T-helper 17 cell (primary cell): ENCODE measurements around the gene GAD1. TPM values are rescaled to one million over a fixed set of nuclear protein-coding genes. Genes with fewer than 3 reads are reported as not detected.

Source experiments
- ATAC-seq: fragments of 150-1000 bp; cut with Tn5 transposase; 2 replicates; pipeline ENCODE4 v1.10.0; 2021; ENCODE audit warnings: mild to moderate bottlenecking, moderate library complexity
- DNase-seq, 3 donors: peaks; one replicate each; pipeline versions ENCODE4 v3.0.0 to v3.0.0-alpha.2; 2020 to 2021
- H3K9me3 ChIP-seq: one replicate; pipeline ENCODE4 v1.7.0; 2013; ENCODE audit warnings: low read length, mild to moderate bottlenecking; ENCODE audit not compliant: control insufficient read depth, poor library complexity, severe bottlenecking
- H3K27ac Mint-ChIP-seq: one replicate; pipeline ENCODE4 v1.8.0; 2022; ENCODE audit warnings: mild to moderate bottlenecking, moderate library complexity, mixed read lengths
- H3K27me3 Mint-ChIP-seq: one replicate; pipeline ENCODE4 v1.8.0; 2022; ENCODE audit warnings: mixed read lengths
- H3K36me3 Mint-ChIP-seq: one replicate; pipeline ENCODE4 v1.8.0; 2022; ENCODE audit warnings: low read depth, mixed read lengths
- H3K4me1 Mint-ChIP-seq: one replicate; pipeline ENCODE4 v1.8.0; 2022; ENCODE audit warnings: mild to moderate bottlenecking, mixed read lengths
- H3K4me3 Mint-ChIP-seq: one replicate; pipeline ENCODE4 v1.8.0; 2022; ENCODE audit warnings: mild to moderate bottlenecking, moderate library complexity, mixed read lengths
- total RNA-seq, 4 donors: library from RNA in 2 of 4; stranded (reverse) in 2 of 4; gene quantifications; one replicate each; pipeline ENCODE4 v1.2.3 and lab custom pipeline; 2022 to 2026

The GAD1 gene
- total RNA-seq, 2 donors from 2014 or later = not detected

DNA sequence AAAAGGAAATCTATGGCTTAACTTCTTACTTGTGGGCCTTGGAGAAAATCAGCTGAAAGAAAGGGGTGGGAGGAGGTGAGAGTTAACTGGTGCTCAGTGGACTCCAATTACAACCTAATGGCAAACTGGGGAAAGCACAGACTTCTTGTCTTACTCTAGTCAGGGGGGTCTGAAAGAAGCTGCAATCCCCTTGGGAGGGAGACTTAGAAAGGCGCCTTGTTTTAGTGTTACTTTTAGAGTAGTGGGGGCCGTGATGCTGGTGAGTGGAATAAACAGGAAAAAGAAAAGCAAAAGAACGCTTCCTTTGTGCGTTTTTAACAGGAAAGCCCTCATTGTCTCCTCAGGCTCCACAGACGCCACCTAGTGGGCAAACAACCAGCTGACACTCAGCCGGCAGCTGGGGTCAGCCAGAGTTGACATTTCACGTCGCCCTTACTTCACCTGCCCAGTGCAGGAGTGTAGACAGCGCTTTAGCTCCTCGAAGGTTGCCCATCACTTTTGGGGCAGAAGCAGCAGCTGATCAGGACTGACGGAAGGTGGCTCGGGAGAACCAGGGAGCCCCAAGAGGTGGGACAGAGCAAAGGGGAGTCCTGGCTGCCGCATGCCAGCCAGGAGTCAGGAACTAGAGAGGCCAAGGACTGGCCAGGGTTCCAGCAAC, 56.5 kb downstream of the GAD1 start:
- no peaks in the 10 kb centered on the region for H3K9me3 ChIP-seq
- Mint-ChIP-seq H3K36me3 (peaks cover 2% of the 10 kb centered on the region), H3K27me3 (peaks cover 15% of the 10 kb centered on the region), H3K4me3 (peak overlapping the region; percentile 82), H3K27ac (peak overlapping the region; percentile 65), H3K4me1 (peaks cover 11% of the 10 kb centered on the region)
- DNase-seq (peak; percentile 44 to 63 (median 49)), ATAC-seq (peak; percentile 92)

DNA sequence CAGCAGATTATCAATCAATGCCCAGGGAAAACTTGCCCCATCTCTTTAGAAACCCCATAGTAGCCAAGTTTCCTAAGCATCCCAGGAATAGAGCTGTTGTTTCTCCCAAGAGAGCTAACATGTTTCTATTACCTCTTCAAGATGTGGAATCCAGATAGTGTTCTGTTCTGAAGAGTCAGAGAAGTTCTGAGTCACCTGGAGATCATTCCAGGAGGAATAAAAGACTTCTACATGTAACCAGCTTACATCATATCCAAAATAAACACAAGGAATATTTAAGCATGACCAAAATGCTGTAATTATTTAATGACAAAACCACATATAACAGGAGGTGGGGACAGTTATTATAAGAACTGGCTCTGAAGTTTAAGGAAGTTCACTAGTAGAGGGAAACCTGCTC, 61.4 kb downstream of the GAD1 start:
- no peak overlapping the region for H3K27ac Mint-ChIP-seq
- H3K27me3 Mint-ChIP-seq = peaks cover 8% of the 10 kb centered on the region
- DNase-seq (no peak), ATAC-seq (no peak)
- peaks cover 4% of the 10 kb centered on the region for H3K36me3 Mint-ChIP-seq
- H3K4me1 Mint-ChIP-seq = peaks cover 4% of the 10 kb centered on the region
- H3K4me3 Mint-ChIP-seq = peak overlapping the region; percentile 66
- H3K9me3 ChIP-seq = no peaks in the 10 kb centered on the region

DNA sequence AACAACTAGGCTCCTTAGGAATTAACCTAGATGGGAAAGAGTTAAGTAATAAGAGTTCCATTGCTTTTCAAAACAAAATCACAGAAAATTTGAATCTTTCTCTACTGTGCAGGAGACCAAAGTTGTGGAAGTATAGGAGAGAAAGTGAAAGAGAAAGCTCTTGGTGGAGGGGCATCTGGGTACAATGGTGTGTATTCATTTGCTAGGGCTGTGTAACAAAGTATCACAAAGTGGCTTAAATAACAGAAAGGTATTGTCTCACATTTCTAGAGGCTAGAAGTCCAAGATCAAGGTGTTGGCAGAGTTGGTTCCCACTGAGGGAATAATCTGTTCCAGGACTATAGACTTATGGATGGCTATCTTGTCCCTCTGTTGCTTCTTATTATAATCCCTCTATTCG, 61.8 kb downstream of the GAD1 start:
- no peak overlapping the region for H3K27ac Mint-ChIP-seq
- H3K36me3 Mint-ChIP-seq = peaks cover 2% of the 10 kb centered on the region
- DNase-seq = no peak
- H3K4me1 Mint-ChIP-seq = no peaks in the 10 kb centered on the region
- ATAC-seq = no peak
- no peaks in the 10 kb centered on the region for H3K9me3 ChIP-seq
- H3K27me3 Mint-ChIP-seq = peaks cover 8% of the 10 kb centered on the region
- peak overlapping the region; percentile 66 for H3K4me3 Mint-ChIP-seq

DNA sequence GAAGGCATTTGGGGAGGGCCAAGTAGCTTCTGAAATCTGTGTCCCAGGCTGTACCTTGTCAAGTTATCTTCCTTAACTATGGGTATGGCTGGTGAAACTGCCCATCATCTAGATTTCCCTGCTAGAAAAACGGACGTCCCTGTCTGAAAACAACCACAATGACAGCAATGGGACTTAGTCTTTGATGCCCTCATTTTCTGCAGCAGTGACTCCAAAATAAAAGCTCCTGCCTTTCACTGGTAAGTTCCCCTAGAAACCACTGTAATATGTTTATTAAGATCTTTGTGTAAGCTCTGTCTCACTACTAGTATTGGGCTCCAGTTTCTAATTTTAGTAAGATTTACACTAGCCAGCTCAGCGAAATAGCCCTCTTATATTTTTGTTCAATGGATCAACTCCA, 65.2 kb downstream of the GAD1 start:
- no peak for DNase-seq
- Mint-ChIP-seq H3K36me3 (peaks cover 2% of the 10 kb centered on the region), H3K27ac (no peak overlapping the region), H3K27me3 (peaks cover 8% of the 10 kb centered on the region), H3K4me3 (no peak overlapping the region), H3K4me1 (no peaks in the 10 kb centered on the region)
- no peaks in the 10 kb centered on the region for H3K9me3 ChIP-seq
- ATAC-seq = no peak

DNA sequence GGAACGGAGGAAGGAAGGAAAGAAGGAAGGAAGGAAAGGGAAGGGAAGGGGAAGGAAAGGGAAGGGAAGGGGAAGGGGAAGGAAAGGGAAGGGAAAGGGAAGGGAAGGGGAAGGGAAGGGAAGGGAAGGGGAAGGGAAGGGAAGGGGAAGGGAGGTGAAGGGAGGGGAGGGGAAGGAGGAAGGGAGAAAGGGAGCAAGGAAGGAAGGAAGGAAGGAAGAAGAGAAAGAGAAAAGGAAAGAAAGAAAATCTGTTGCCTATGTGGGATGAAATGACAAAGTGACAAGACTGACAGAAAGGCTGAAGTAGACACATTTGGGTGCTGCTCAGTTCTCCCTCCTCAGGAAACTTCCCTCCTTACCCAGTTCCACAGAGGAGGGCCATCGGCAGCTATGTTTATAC, 66.1 kb downstream of the GAD1 start:
- Mint-ChIP-seq H3K27ac (no peak overlapping the region), H3K27me3 (peaks cover 8% of the 10 kb centered on the region), H3K36me3 (peaks cover 2% of the 10 kb centered on the region), H3K4me3 (no peak overlapping the region), H3K4me1 (no peaks in the 10 kb centered on the region)
- no peaks in the 10 kb centered on the region for H3K9me3 ChIP-seq
- no peak for DNase-seq
- ATAC-seq = no peak

DNA sequence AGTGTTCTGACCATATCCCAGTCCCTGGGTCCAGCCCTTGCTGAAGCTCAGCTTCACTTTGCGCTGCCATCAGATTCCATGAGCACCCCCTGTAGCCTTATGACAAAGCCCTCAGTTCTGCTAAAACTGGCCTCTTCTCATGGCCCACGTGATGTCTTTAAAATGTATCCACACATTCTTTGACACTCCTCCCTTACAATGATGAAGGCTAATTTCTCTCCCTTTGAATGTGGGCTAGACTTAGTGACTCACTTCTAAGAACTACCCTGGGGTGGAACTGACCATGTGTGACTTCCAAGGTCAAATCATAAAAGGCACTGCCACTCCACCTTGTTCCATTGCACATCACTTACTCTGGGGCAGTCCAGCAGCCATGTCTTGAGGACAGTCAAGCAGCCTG, 67.0 kb downstream of the GAD1 start:
- ATAC-seq = no peak

DNA sequence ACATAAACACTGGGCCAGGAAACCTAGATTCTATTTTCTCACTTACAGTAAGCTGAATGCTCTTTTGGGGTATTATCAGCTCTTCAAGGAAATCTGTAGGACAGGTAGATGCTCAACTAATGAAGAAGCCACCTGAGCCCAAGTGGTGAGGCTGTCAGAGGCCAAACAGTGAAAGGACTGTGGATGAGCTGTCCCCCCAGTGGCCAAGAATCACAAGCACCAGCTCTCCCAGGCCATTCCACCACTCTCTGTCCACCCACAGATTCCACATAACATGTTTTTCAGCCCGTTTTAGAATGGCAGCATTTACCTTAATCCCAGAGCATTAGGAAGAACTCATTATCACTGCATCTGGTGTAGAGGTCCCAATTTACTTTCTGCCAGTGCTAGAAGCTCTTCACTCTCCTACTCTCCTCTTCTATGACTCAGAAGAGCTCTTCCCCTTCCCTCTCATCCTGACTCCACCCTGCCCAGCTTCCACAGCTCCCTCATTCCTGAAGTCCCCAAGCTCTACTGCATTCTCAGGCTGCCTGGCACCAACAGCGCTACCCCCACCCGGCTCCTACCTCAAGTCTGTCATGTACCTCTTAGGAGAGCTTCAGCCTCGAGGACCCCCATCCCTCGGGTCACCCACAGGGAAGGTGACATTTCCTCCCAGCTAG, 68.6 kb downstream of the GAD1 start:
- DNase-seq (no peak), ATAC-seq (no peak)
- Mint-ChIP-seq H3K27me3 (peaks cover 21% of the 10 kb centered on the region), H3K27ac (no peak overlapping the region), H3K36me3 (peaks cover 2% of the 10 kb centered on the region), H3K4me3 (no peak overlapping the region), H3K4me1 (no peaks in the 10 kb centered on the region)
- H3K9me3 ChIP-seq = no peaks in the 10 kb centered on the region

More for the DNA sequence above, 67.0 kb downstream of the GAD1 start:
- no peaks in the 10 kb centered on the region for H3K4me1 Mint-ChIP-seq
- no peak overlapping the region for H3K4me3 Mint-ChIP-seq
- no peak overlapping the region for H3K27ac Mint-ChIP-seq
- DNase-seq = no peak
- peaks cover 16% of the 10 kb centered on the region for H3K27me3 Mint-ChIP-seq
- peaks cover 2% of the 10 kb centered on the region for H3K36me3 Mint-ChIP-seq
- H3K9me3 ChIP-seq = no peaks in the 10 kb centered on the region

DNA sequence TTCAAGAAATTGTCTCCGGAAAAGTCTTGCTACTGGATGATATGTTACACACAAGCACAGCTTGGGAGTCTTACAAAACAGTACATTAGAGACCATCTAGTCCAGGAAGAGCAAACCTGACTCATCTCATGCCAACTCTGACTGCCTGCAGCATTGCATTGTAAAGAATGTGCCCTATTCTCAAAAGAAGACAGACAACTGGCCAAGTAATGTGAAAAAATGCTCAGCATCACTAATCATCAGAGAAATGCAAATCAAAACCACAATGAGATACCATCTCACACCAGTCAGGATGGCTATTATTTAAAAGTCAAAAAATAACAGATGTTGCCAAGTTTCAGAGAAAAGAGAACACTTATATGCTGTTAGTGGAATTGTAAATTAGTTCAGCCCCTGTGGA, 69.7 kb downstream of the GAD1 start:
- H3K9me3 ChIP-seq = no peaks in the 10 kb centered on the region
- peaks cover 18% of the 10 kb centered on the region for H3K27me3 Mint-ChIP-seq
- no peak overlapping the region for H3K4me3 Mint-ChIP-seq
- H3K36me3 Mint-ChIP-seq = peaks cover 2% of the 10 kb centered on the region
- no peaks in the 10 kb centered on the region for H3K4me1 Mint-ChIP-seq
- H3K27ac Mint-ChIP-seq = no peak overlapping the region
- DNase-seq = no peak
- no peak for ATAC-seq

DNA sequence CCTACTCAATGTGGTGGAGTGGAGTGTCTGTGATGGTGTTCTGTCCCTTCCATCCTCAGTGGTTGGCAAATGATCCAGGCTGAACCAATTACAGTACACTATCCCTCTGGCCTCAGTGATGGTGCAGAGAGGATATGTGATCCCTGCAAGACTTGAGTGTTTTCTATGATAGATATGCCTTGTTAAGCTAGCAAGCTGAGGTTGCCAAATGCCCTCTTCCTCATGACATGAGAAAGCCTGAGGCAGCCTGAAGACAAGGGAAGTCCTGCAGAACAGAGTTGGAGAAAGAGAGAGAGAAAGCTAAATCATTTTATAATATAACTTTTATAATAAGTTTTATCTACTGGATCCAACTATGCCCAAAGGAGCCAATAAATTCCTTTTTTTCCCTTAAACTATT, 70.8 kb downstream of the GAD1 start:
- H3K27me3 Mint-ChIP-seq = peaks cover 13% of the 10 kb centered on the region
- ATAC-seq (no peak), DNase-seq (no peak)
- no peak overlapping the region for H3K27ac Mint-ChIP-seq
- no peaks in the 10 kb centered on the region for H3K4me1 Mint-ChIP-seq
- H3K36me3 Mint-ChIP-seq = peaks cover under 1% of the 10 kb centered on the region
- no peaks in the 10 kb centered on the region for H3K9me3 ChIP-seq
- H3K4me3 Mint-ChIP-seq = no peak overlapping the region

DNA sequence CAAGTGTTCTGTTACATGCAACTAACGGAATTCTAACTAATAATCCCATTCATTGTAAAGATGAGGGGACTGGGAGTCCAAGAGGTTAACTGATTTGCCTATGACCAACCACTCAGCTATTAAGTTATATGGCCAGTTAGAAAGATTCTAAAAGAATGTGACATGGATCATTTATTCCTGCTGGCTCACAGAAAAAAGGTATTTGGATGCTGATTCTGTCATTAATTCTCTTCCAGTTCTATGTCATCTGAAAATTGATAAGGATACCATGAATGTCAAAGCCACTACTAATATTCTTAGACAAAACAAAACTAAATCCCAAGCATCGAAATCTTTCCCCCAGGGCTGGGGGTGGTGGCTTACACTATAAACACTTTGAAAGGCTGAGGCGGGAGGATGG, 71.2 kb downstream of the GAD1 start:
- DNase-seq (no peak), ATAC-seq (no peak)
- H3K9me3 ChIP-seq = no peaks in the 10 kb centered on the region
- Mint-ChIP-seq H3K4me3 (no peak overlapping the region), H3K27ac (no peak overlapping the region), H3K4me1 (no peaks in the 10 kb centered on the region), H3K36me3 (no peaks in the 10 kb centered on the region), H3K27me3 (peaks cover 13% of the 10 kb centered on the region)

DNA sequence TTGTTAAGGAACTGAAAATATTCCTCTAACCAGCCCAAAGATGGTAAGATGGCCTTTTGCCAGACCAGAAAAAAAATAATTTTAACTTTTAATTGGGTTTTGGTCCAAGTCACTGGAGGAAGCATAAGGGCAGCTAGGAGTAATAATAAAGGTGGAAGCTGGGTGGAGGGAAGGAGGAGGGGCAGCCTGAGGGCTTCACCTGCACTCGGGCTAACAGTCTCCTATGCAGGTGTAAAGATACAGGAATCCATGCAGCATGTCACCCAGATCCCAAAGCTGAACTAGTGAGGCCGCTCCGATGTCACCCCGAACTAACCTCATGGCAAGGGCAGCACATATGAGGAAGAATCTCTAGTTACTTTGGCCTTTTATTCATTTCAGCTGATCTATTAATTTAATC, 75.2 kb downstream of the GAD1 start:
- Mint-ChIP-seq H3K4me1 (no peaks in the 10 kb centered on the region), H3K36me3 (no peaks in the 10 kb centered on the region), H3K27me3 (peaks cover 32% of the 10 kb centered on the region), H3K27ac (no peak overlapping the region), H3K4me3 (no peak overlapping the region)
- DNase-seq (no peak), ATAC-seq (no peak)
- H3K9me3 ChIP-seq = no peaks in the 10 kb centered on the region

DNA sequence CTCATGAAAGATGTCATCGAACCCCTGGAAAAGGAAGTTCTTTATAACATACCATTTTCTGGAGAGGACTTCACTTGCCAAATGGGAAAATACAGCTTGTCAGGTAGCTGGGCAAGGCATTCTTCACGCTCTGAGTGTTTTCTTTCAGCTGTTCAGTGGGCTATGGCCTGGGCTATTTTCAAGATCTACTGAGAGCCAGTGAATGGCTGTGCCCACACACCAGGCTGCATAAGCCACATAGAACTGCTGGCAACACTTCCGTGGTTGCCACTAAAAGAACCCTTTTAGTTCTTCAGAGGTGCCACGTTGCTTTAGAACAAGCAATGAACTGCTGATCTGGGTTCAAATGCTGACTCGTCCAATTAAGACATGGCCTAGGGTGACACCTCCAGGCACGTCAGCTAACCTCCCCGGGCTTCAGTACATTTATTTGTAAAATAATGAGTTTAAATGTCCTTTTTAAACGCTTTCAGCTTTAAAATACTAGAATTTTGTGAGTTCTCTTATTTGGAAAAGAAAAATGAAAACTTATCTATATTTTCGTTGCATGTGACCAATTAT, 75.8 kb downstream of the GAD1 start:
- no peak overlapping the region for H3K4me3 Mint-ChIP-seq
- H3K36me3 Mint-ChIP-seq = no peaks in the 10 kb centered on the region
- H3K9me3 ChIP-seq = no peaks in the 10 kb centered on the region
- ATAC-seq (no peak), DNase-seq (no peak)
- H3K27ac Mint-ChIP-seq = no peak overlapping the region
- H3K27me3 Mint-ChIP-seq = peaks cover 34% of the 10 kb centered on the region
- H3K4me1 Mint-ChIP-seq = no peaks in the 10 kb centered on the region

DNA sequence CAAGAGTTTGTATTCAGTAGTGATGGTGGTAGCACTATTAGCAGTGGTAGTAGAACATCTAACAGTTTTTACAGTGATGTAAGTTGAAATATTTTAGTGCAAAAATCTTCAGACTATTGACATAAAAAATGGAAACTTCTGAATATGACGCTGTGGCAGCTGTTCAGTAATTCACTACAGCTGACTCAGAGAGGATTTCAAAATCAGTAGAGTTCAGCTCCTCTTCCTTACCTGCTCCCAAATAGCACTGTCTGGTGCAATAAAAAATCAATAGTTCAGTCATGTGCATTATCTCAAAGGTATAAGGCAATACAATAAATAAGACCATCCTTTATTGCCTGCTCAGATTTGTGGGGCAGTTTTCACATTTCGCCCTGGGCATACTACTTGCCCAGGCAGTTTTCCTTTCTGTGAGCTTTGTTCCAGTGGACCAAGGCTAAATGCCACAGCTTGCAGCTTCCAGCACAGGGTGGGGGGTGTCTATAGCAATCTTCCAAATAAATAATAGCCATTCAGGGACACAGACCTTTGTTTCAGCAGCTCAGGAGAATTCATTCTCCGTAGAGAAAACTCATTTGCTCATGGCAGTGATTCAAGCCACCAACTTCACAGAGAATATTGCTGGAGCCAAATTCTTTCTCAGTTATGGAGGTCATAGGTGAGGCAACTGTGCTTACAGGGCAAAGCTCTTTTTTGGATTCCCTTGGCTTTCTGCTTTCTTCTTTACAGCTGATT, 78.5 kb downstream of the GAD1 start:
- H3K36me3 Mint-ChIP-seq = no peaks in the 10 kb centered on the region
- ATAC-seq (no peak), DNase-seq (no peak)
- H3K4me1 Mint-ChIP-seq = no peaks in the 10 kb centered on the region
- H3K9me3 ChIP-seq = no peaks in the 10 kb centered on the region
- no peak overlapping the region for H3K4me3 Mint-ChIP-seq
- no peak overlapping the region for H3K27ac Mint-ChIP-seq
- H3K27me3 Mint-ChIP-seq = peaks cover 26% of the 10 kb centered on the region
